Measurements from ENCODE around the gene CS. TPM values are rescaled to one million over a fixed set of nuclear protein-coding genes. Genes with fewer than 3 reads are reported as not detected.

CS gene
- total RNA-seq, 2 donors from 2014 or later = 526 to 581 TPM

DNA sequence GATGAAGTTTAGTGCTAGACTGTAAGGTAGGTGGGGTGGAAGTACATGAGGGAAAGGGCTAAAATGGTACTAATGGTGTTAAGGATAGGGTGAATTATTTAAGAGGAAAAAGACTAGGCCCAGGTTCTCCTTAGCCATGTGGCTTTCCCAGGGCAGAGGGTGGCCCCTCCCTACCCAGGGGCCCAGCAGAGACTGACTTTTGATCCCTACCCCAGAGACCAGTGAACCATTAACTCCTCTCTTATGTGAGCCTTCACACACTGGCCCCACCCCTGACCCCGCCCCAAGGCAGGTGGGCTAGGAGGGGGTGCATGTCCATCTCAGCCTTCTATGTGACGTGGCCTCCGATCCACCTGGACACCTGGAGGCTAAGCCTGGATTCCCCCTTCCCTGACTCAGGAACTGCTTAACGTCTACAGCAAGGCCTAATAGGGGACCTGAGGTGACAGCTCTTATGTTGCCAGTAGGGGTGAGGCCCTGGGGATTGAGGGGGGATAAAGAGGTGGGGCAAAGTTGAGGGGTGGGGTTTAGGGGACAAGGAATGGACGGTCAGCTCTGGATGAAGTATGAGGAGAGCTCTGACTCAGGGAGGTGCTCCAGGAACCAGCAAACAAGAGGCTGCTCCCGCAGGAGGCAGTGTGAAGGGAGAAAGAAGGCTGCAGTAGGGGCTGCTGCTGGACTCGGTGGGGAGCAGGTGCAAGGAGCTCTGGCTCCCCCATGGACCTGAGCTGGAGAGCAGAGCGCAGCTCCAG is 69.5 kb downstream of the CS start:
- ATAC-seq (no peak), DNase-seq (no peak)
- intact Hi-C loops (cut with DNase I) = no loop called here

DNA sequence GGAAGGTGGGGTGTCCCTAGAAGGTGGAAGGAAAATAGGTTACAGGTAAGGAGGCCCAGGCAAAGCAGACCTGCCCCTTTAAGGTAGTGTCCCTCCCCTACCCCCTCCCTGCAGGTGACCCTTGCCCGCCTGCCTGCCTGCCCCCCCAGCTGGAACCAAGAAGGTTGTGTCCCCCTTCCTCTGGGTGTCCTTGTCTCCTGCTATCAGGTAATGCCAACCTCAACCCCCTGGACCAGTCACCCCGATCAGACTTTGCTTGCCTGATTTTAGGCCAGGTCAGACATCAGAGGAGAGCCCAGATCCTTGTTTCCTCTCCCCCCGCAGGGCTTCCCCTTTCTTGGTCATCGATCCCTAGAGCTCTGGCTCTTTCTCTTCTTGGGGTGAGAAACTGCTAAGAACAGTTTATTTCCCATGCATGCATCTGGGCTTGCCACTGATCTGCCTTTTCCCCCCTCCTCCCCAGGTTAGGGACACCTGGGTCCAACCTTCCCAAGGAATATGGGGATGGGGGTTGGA is 70.2 kb downstream of the CS start, which contains the start of gene SLC39A5:
TSS of gene SLC39A5 (plus strand) at position 136 of the 516 bp plus-strand sequence. CDS start 1,224 bp downstream, outside the sequence.
- intact Hi-C loops (cut with DNase I) = no loop called here
- ATAC-seq (no peak), DNase-seq (no peak)

GRCh38 chr12:56229082-56229481 is 71.0 kb downstream of the CS start:
- intact Hi-C loops (cut with DNase I) = no loop called here
- no peak for ATAC-seq
- no peak for DNase-seq

DNA sequence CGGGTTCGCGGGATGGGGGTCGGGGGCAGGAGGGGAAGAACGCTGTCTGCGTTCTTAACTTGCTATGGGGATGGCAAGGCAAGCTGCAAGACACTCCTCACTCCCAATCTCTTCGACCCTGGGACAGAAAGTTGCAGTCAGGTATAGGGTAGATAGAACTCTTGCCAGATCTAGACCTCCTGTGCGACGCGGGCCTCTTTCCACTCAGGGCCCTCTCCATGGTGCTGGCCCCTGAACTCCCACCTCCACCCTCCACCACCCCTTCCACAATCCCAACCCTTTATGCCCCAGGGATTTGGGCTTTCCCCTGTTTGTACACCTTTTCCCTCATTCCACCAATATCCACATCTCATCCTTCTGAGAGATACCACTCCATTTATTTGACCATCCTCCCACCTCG is 75.2 kb downstream of the CS start:
- no peak for ATAC-seq
- intact Hi-C loops (cut with DNase I) = loop anchor here in 1 of 2 donors (5.0 kb wide), 1 partner anchor 38 kb away; the partner anchor contains the start of gene SMARCC2
- no peak for DNase-seq

DNA sequence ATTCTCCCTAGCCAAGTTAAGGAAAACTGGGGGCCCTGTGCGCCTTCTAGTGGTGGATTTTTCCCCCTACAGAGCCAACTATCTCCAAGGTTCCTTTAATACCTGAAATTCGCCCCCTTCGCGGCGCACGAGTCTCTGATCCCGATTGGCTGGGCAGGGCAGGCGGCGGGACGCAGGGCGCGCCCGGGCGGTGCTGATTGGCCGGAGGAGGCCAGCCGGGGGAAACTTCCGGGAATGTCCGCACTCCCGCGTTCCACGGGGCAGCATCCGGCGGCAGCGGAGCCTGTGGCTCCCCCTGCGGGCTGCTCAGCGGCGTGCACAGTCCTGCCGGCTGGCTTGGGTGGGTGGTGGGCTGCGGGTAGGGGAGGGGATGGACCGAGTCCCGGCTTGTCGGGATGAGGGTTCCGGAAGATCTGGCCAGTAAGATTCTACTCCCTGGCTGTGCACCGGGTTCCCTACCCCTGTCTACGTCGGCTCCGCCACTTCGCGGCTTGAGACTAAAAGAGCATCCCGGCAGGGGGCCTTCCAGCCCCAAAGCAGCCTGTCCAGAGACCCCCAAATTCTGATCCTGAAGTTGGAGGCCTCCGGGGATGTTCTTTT is 75.9 kb downstream of the CS start, which contains the start of gene NABP2:
TSS of gene NABP2 (plus strand) at position 241 of the 600 bp plus-strand sequence. CDS start 515 bp downstream, outside the sequence.
- intact Hi-C loops (cut with DNase I) = loop anchor here in 1 of 2 donors (5.0 kb wide), 1 partner anchor 37 kb away; the partner anchor contains the start of gene SMARCC2
- DNase-seq (peak; percentile 99), ATAC-seq (peak; percentile 87 to 89)

- no peak for DNase-seq
- ATAC-seq = no peak
- intact Hi-C loops (cut with DNase I) = loop anchor here in 1 of 2 donors (5.0 kb wide), 1 partner anchor 36 kb away; the partner anchor contains the start of gene SMARCC2
Measured at GRCh38 chr12:56223571-56224101, 76.5 kb downstream of the CS start.

- DNase-seq (no peak), ATAC-seq (no peak)
- intact Hi-C loops (cut with DNase I) = loop anchor here in 1 of 2 donors (5.0 kb wide), 1 partner anchor 35 kb away; the partner anchor contains the start of gene SMARCC2
Measured at GRCh38 chr12:56222531-56222895, 77.6 kb downstream of the CS start.

DNA sequence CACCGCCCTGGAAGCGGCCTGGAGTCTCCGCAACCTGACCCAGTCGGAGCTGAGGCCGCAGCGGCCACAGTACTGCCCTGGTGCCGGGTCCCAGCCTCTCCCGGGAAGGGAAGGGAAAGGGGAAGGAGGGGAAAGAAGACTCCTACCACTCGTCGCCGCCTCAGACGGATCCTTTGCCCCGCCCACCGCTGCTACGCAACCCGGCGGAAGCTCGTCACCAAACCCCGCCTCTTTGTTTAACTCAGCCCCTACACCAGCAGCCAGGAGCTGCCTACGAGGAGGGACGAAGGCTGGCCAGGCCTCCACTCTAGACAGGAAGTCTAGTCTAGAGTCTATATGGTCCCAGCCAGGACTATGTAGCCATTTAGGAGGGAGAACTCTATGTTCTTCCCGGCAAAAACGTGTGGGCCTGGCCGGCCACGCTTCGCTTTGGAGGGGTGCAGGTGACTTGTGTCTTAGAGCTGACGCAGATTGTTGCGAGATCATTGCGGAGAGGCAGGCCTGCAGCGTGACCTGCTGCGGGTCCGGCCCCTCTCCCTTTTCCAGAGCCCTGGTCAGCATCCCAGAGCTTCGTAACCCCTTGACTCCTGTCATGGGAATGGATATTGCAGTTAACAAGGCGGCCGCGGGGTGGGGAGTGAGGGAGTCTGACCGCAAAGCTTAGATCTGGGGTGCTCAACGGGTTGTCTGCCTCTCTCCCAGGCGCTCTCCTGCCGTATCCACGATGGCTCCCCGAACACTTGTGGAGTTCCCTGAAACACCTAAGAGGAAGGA is 78.2 kb downstream of the CS start, which contains the start of gene RNF41:
TSS of gene RNF41 (minus strand) at position 166 of the 774 bp plus-strand sequence. CDS start 7,875 bp downstream, outside the sequence.
- intact Hi-C loops (cut with DNase I) = loop anchor here in 1 of 2 donors (5.0 kb wide), 1 partner anchor 35 kb away; the partner anchor contains the start of gene SMARCC2
- ATAC-seq (peak; percentile 85 to 93), DNase-seq (peak; percentile 97)

Other genes starting within 250 kb of the CS start
- gene ERBB3, start 220.2 kb downstream of the CS start, total RNA-seq = 1 to 10 TPM; 5.2 TPM
- 10 to 100 TPM; 60.4 to 83.9 TPM for gene PA2G4, start 195.8 kb downstream of the CS start, total RNA-seq
- 1,000 to 10,000 TPM; 2,192 to 2,337 TPM for gene RPL41, start 183.7 kb downstream of the CS start, total RNA-seq
- 1 to 10 TPM; 6.6 to 7.6 TPM for gene ZC3H10, start 182.1 kb downstream of the CS start, total RNA-seq
- 10 to 100 TPM; 54.1 to 63.9 TPM for gene ESYT1, start 172.1 kb downstream of the CS start, total RNA-seq
- 10 to 100 TPM; 40.5 to 42.5 TPM for gene MYL6B, start 147.7 kb downstream of the CS start, total RNA-seq
- 1,000 to 10,000 TPM; 1,071 to 1,319 TPM for gene MYL6, start 142.0 kb downstream of the CS start, total RNA-seq
- gene SMARCC2, start 110.8 kb downstream of the CS start, total RNA-seq = 10 to 100 TPM; 65.2 to 68.5 TPM
- gene RNF41, start 78.4 kb downstream of the CS start, total RNA-seq = 10 to 100 TPM; 42.8 to 49.4 TPM
- gene NABP2, start 76.0 kb downstream of the CS start, total RNA-seq = 10 to 100 TPM; 19.4 to 21.7 TPM
- not detected for gene SLC39A5, start 70.3 kb downstream of the CS start, total RNA-seq
- 10 to 100 TPM; 20.3 to 24.1 TPM for gene ANKRD52, start 41.9 kb downstream of the CS start, total RNA-seq
- gene COQ10A, start 33.4 kb downstream of the CS start, total RNA-seq = 10 to 100 TPM; 76.2 to 98.3 TPM
- 10 to 100 TPM; 54.1 to 60.7 TPM for gene CNPY2, start 15.7 kb upstream of the CS start, total RNA-seq
- 10 to 100 TPM; 38.5 to 39.4 TPM for gene PAN2, start 33.7 kb upstream of the CS start, total RNA-seq
- gene IL23A, start 38.6 kb upstream of the CS start, total RNA-seq = not detected
- gene STAT2, start 59.8 kb upstream of the CS start, total RNA-seq = 10 to 100 TPM; 52.2 to 68.1 TPM
- gene APOF, start 62.5 kb upstream of the CS start, total RNA-seq = not detected
- gene TIMELESS, start 149.1 kb upstream of the CS start, total RNA-seq = 1 to 10 TPM; 3.3 to 4.0 TPM
- under 1 TPM in 1 of 2 donors, not detected in 1; 0.50 TPM for gene MIP, start 154.3 kb upstream of the CS start, total RNA-seq
- 1 to 10 TPM; 2.3 to 3.2 TPM for gene SPRYD4, start 168.2 kb upstream of the CS start, total RNA-seq
- gene GLS2, start 187.8 kb upstream of the CS start, total RNA-seq = under 1 TPM; 0.35 to 0.42 TPM
- gene RBMS2, start 221.5 kb upstream of the CS start, total RNA-seq = 10 to 100 TPM; 32.6 to 40.7 TPM